Breast epithelium (tissue), 4 donors: ENCODE data around the gene ZNF888. TPM values are rescaled to one million over a fixed set of nuclear protein-coding genes. Genes with fewer than 3 reads are reported as not detected.

ENCODE experiments used
- DNase-seq, 2 donors: peaks; one replicate each; pipeline ENCODE4 v3.0.0-alpha.2; 2019; ENCODE audit warnings: low spot score in 2 of 2
- H3K27ac ChIP-seq, 2 donors: fragments of 200-600 bp; sonication (generic) in 1 of 2; one replicate each; pipeline ENCODE4 v1.5.1; 2016 to 2019; ENCODE audit warnings: mild to moderate bottlenecking in 1 of 2
- H3K27me3 ChIP-seq, 2 donors: fragments of 200-600 bp; sonication (generic) in 1 of 2; one replicate each; pipeline versions ENCODE4 v1.5.1 to v1.6.0; 2017 to 2019; ENCODE audit warnings: control low read depth in 1 of 2, mild to moderate bottlenecking in 1 of 2
- H3K36me3 ChIP-seq: fragments of 200-600 bp; one replicate; pipeline ENCODE4 v1.5.1; 2019
- H3K4me1 ChIP-seq, 2 donors: fragments of 200-600 bp; sonication (generic); one replicate each; pipeline ENCODE4 v1.5.1; 2016 to 2019; ENCODE audit warnings: control low read depth in 1 of 2
- H3K4me3 ChIP-seq, 3 donors: fragments of 200-600 bp; sonication (generic); 1 replicate in 2 of 3; 2 replicates in 1 of 3; pipeline ENCODE4 v1.5.1; 2016 to 2019; ENCODE audit warnings: mild to moderate bottlenecking in 3 of 3, moderate library complexity in 2 of 3
- H3K9me3 ChIP-seq, 2 donors: fragments of 200-600 bp; sonication (generic) in 1 of 2; one replicate each; pipeline ENCODE4 v1.5.1; 2016 to 2019; ENCODE audit warnings: control low read depth in 1 of 2
- CTCF ChIP-seq, 3 donors: fragments of 450-650 bp; IDR thresholded peaks; one replicate each; pipeline ENCODE4 v1.5.1; 2016 to 2017; ENCODE audit warnings: antibody characterized with exemption in 3 of 3, mild to moderate bottlenecking in 3 of 3, moderate library complexity in 3 of 3
- POLR2A ChIP-seq: fragments of 450-650 bp; IDR thresholded peaks from one replicate; pipeline ENCODE4 v1.6.1; 2016; ENCODE audit warnings: antibody characterized with exemption, mild to moderate bottlenecking, moderate library complexity
- POLR2AphosphoS5 ChIP-seq, 3 donors: sonication (generic); formaldehyde crosslinking; IDR thresholded peaks; one replicate each; pipeline ENCODE4 v1.6.1; 2017; ENCODE audit warnings: antibody characterized with exemption in 3 of 3
- intact Hi-C: fragments of 100-400 bp; cut with DNase I; formaldehyde crosslinking; loops from one replicate; pipeline ENCODE4 v1.15.1; 2023; ENCODE audit warnings: low total_unique reads
- total RNA-seq, 3 donors: library from RNA; depleted of rRNA; stranded (reverse); fragments of >200 nt; gene quantifications; one replicate each; pipeline ENCODE4 v1.1.0, GENCODE V29; 2016

The ZNF888 gene
- total RNA-seq, 3 donors from 2014 or later, result 4.5 to 10.0 (median 5.2) TPM

- Histone ChIP-seq H3K4me1 (no peaks in the 10 kb centered on the region), H3K27ac (peak overlapping the region; percentile 62 to 82), H3K9me3 (peaks cover 12 to 37% of the 10 kb centered on the region in 2 donors), H3K36me3 (no peaks in the 10 kb centered on the region), H3K4me3 (peak overlapping the region; percentile 67 to 79 (median 69)), H3K27me3 (no peaks in the 10 kb centered on the region)
- no peak for TF ChIP-seq POLR2A
- no peak for TF ChIP-seq CTCF (IDR thresholded peaks at IDR 0.05)
- no peak for DNase-seq
- intact Hi-C loops, result no loop called here
These were observed 38.8 kb upstream of the ZNF888 start for GRCh38 chr19:52961981-52962380.

- DNase-seq, result no peak
- no peaks in the 10 kb centered on the region for H3K36me3 ChIP-seq
- intact Hi-C loops, result no loop called here
- H3K27me3 ChIP-seq, result no peaks in the 10 kb centered on the region
- no peak overlapping the region for H3K27ac ChIP-seq
- H3K4me1 ChIP-seq, result no peaks in the 10 kb centered on the region
- TF ChIP-seq CTCF (IDR thresholded peaks at IDR 0.05) (no peak), POLR2A (no peak), POLR2AphosphoS5 (IDR thresholded peaks at IDR 0.05) (no peak)
- H3K9me3 ChIP-seq, result peaks cover 28 to 56% of the 10 kb centered on the region in 2 donors
- no peak overlapping the region for H3K4me3 ChIP-seq
These were observed 36.5 kb upstream of the ZNF888 start for GRCh38 chr19:52959613-52960295.

GRCh38 chr19:52957591-52957990 is 34.4 kb upstream of the ZNF888 start:
- Histone ChIP-seq H3K4me3 (no peak overlapping the region), H3K9me3 (peaks cover 36 to 69% of the 10 kb centered on the region in 2 donors), H3K27ac (no peak overlapping the region), H3K27me3 (no peaks in the 10 kb centered on the region), H3K4me1 (no peaks in the 10 kb centered on the region), H3K36me3 (no peaks in the 10 kb centered on the region)
- no peak for TF ChIP-seq CTCF (IDR thresholded peaks at IDR 0.05)
- no peak for TF ChIP-seq POLR2AphosphoS5 (IDR thresholded peaks at IDR 0.05)
- no peak for TF ChIP-seq POLR2A
- DNase-seq, result no peak
- intact Hi-C loops, result no loop called here

GRCh38 chr19:52956917-52957316 is 33.7 kb upstream of the ZNF888 start:
- no peak for DNase-seq
- Histone ChIP-seq H3K36me3 (peaks cover 5% of the 10 kb centered on the region), H3K27ac (no peak overlapping the region), H3K4me1 (no peaks in the 10 kb centered on the region), H3K4me3 (no peak overlapping the region), H3K9me3 (peaks cover 36 to 75% of the 10 kb centered on the region in 2 donors), H3K27me3 (no peaks in the 10 kb centered on the region)
- intact Hi-C loops, result no loop called here
- TF ChIP-seq POLR2A, result no peak

GRCh38 chr19:52949422-52949821 is 26.2 kb upstream of the ZNF888 start:
- Histone ChIP-seq H3K9me3 (peaks cover 28 to 77% of the 10 kb centered on the region in 2 donors), H3K27ac (no peak overlapping the region), H3K36me3 (peaks cover 9% of the 10 kb centered on the region), H3K4me1 (no peaks in the 10 kb centered on the region), H3K27me3 (no peaks in the 10 kb centered on the region), H3K4me3 (no peak overlapping the region)
- intact Hi-C loops, result no loop called here
- no peak for DNase-seq
- TF ChIP-seq POLR2AphosphoS5 (IDR thresholded peaks at IDR 0.05), result no peak
- no peak for TF ChIP-seq POLR2A
- TF ChIP-seq CTCF (IDR thresholded peaks at IDR 0.05), result no peak
